Body of pancreas (tissue), 4 donors: ENCODE results near the gene LRRK1.

ENCODE experiments used
- CTCF ChIP-seq, 7 experiments: fragments of 450-650 bp in 4 of 7; fragments of 200-600 bp in 3 of 7; sonication (generic) in 3 of 7; IDR thresholded peaks; one replicate each; pipeline ENCODE4 v1.5.1; 2016 to 2019; ENCODE audit warnings: antibody characterized with exemption in 7 of 7
- POLR2A ChIP-seq, 3 donors: fragments of 450-650 bp; IDR thresholded peaks; one replicate each; pipeline ENCODE4 v1.6.1; 2016; ENCODE audit warnings: antibody characterized with exemption in 3 of 3, mild to moderate bottlenecking in 2 of 3

GRCh38 chr15:101020945-101021344, 101.8 kb downstream of the LRRK1 start:
- no peak for TF ChIP-seq CTCF (IDR thresholded peaks at IDR 0.05)
- TF ChIP-seq POLR2A (IDR thresholded peaks at IDR 0.05): no peak
